GM19463 (cell line): ENCODE measurements around the gene HIVEP2.
A peak's percentile ranks its signal among the peaks of the same experiment; 100 is the strongest.

Source experiments
- ATAC-seq: cut with Tn5 transposase; IDR thresholded peaks from one replicate; pipeline ENCODE4 v1.9.1; 2021; ENCODE audit warnings: mild to moderate bottlenecking, moderate library complexity; ENCODE audit not compliant: unreplicated experiment

The HIVEP2 gene

DNA sequence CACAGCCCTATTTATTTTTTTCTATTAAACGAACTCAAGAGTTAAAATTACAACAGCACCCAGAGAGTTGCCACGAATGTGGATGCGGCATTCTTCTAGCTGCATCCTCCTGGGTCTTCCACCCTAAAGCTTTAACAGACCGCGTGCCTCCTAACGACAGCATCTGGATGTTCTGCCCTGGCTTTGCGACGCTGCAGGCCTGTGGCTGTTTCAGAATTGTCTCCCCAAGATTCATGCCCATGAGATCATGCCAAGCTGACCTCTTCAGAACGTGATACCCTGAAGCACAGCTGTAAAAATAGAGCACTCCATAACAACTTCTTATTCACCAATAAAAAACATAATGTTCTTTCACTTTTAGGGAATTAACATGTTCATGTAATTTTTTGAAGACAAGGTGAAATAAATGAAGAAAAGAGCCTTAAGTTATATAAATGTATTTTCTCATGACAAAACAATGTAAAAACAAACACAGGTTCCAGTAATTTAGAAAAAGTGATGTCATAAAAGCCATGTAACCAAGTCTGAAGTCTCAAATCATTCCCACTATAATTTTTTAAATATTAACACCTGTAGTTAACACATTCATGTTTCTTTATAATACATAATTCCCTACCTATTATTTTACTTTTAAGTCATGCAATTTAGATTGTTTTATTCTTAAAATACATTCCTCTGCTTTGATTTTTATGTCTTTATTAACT is 26.5 kb downstream of the HIVEP2 start:
- ATAC-seq: no peak

DNA sequence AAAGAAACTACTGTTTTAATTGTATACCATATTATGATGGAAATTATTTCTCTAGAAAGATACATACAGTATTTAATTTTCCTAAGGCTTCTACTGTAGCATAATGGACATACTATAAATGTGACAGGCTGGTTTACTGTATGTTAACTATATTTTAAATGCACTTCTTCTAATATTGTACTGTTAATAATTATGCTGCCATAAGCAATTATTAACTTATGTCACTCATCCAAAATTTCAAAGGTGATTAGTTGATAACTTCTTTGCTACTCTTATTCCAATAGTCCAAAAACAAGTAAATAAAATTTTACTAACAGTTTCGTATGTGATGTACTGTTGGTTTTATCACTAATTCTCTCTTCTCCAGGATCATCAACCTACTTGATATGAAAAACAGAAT is 28.1 kb downstream of the HIVEP2 start:
- no peak for ATAC-seq

DNA sequence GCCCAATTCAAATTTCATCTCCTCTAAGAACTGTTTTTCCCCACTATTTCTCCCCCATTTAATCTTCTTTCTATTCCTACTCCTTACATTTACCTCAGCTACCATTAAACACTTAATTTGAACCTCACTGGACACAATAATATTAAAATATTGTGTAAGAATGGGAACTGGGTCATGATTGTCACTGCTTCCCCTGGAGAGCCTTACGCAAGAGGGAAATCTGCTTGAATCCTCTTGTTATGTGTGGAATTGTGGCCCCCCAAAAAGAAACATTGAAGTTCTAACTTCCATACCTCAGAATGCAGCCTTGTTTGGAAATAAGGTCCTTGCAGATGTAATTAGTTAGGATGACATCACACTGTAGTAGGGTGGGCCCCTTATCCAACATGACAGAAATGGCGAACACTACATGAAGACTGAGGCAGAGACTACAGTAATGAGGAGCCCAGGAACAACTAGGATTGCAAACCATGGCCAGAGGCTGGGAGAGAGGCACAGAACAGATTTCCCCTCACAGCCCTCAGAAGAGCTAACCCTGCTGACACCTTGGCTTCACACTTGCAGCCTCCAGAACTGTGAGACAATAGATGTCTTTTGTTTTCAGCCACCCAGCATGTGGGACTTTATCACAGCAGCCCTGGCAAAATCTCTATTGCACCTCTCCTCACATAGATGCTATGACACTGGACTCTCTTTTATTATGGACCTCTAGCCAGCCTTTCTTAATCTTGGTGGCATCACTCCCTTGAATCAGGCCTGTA is 29.9 kb downstream of the HIVEP2 start:
- ATAC-seq: no peak

DNA sequence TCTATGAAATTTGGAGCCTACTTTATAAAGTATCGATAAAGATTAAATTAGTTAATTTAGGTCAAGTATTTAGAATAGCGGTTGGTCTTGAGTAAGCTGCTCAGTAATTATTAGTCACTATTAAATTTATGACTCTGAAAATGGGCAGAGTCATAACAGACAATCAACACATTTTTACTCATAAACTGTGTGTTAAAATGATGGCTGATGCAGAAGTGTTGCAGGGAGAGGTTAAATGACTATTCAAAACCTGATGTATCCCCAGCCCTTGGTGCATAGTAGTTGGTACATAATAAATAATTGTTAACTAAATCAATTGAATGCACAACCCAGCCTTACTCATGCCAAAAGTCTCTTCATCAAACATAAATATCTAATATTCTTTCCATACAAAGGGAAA is 30.6 kb downstream of the HIVEP2 start:
- no peak for ATAC-seq

DNA sequence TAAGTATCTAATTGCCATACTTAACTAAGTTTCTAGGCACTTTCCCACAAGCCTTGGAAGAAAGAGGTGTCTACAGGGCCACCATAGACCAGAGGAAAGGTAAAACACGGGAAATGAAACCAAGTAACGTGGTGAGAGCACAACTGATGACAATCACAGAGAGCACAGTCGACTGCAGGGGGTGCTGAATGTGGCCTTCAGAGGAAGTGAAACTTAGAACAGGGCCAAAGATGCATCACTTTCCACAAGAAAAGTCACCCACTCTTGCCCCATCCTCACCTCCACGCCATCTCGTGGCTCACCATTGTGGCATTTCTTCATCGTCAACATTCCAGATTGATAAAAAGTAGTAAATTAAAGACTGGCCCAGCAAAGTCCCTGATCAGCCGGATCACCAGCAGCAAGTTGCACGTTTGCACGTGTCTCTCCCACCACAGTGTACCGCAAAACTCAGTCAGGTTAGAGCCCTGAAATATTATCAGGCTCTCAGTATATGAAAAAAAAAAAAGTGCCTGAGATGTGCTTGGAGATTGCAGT is 31.4 kb downstream of the HIVEP2 start:
- peak; percentile 88 for ATAC-seq

DNA sequence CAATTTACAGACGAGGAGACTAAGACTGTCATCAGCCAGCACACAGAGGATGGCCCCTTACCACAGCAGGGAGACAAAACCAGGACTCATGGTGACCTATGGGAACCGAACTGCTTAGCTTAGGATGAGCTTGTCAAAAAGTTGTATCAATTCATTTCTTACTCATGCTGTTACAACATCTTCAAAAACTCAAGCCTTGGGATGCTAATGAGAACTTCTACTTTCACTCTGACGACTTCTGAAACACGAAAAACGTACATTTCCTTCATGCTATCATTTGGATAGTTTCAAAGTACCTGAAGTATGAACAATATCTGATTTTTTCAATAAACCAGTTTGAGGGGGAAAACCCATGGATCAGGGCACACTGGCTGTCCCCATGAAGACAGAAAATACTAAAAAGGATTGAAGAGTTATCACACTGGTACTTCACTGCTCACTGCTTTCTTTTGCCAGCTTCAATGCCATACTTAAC is 31.9 kb downstream of the HIVEP2 start:
- ATAC-seq: peak; percentile 67

DNA sequence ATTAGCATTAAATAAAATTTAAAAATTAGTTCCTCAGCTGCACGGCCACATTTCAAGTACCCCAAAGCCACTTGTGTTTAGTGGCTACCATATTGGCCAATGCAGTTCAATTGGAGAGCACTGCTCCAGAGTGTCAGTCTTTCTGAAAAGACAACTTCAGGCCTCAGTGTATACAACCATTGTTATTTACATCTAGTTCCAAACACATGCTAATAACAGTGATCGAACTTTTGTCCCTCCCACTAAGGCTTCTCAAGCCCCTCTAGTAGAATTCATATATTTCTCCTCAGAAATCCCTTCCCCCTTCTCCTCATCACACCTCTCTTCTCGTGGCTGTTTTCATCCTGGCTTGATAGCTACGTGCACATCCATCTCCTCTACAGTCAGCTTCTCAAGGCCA is 32.9 kb downstream of the HIVEP2 start:
- no peak for ATAC-seq

DNA sequence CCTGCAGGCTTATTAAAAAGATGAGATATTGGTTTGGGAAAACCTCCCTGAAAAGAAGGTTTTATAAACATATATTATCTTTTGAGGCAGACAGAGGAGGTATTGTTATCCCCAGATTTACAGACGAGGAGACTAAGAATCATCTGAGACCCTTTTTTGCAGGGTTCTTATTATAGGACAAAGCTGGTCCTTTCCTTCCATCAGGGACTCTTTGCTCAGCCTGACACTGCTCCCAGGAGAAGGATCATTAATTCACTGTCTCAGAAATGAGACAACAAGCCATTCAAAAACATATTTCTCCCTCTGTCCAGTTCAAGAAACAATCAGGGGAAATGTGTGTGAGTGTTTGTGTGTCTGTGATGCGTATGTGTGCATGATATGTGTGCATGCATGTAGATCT is 33.5 kb downstream of the HIVEP2 start:
- no peak for ATAC-seq

DNA sequence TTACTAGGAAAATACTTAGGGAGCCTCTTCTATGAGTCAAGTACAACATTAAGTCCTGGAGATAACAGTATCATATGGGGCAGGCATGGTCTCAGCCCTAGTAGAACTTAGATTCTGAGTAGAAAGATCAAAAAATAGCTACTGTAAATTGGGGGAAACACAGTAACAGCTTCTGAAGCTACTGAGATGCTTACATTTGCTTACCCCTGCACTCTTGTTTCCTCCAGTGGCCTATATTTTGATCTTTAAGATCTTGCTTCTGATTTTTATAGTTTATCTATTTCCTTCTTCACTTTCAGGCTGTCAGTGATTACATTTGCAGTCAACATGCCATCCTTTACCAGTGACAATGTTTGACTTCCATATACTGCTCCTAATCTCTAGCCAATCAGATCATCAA is 35.3 kb downstream of the HIVEP2 start:
- no peak for ATAC-seq

DNA sequence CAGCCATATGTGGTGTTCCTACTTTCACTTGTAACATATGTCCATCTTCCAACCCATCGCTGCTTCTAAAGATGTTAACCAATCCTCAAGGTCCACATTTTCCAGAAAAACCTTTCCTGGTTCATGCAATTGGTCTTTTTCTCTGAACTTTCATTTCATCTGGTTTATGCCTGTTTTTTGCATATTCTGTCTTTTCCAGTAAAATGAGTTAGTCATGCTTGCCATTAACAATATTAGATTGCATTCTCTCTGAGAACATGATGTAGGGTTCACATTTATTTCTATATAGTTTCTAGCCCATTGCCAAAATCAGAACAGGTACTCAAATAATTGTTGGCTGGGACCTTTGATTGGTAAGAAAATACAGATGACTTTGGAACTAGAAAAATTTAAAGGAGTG is 36.7 kb downstream of the HIVEP2 start:
- ATAC-seq: no peak

DNA sequence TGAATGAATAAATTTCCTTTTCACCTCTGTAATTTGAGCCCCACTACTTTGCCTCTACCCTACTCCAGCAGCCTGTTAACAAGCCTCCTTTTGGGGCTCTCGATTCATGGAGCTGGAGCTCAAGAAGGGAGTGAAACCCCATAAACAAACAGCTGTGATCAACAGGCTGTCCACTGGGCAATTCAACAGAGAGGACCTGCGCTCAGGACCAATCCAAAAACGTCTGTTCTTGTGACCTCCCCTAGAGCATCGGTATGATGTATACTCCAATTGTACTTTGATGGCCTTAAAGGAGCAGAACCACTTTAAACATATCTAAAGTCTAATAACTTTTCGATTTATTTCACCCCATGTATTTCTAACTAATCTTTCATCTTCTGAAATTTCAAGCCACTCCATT is 37.4 kb downstream of the HIVEP2 start:
- ATAC-seq: no peak

DNA sequence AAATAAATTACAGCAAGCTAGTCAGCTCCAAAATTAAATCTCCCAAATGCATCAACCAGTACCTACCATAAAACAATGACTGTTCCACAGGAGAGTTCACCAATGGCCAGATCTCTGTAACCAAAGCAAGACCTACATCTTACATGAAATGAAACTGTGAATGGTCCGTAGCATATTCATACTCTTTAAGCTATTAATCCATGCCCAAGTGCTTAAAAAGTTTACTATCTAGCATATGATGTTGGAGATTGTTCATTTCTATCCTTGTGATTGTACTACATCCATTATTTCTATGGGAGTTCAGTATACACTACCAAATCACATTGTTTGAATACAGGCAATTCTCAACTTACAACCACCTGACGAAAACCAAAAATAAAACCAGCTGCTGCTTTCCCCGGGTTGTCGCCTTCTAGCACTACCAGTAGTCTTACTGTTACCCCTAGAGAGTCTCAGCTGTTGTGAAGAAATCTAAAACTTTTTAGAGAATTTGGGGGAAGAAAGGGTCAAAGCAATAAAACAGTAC is 38.0 kb downstream of the HIVEP2 start:
- peak; percentile 51 for ATAC-seq

DNA sequence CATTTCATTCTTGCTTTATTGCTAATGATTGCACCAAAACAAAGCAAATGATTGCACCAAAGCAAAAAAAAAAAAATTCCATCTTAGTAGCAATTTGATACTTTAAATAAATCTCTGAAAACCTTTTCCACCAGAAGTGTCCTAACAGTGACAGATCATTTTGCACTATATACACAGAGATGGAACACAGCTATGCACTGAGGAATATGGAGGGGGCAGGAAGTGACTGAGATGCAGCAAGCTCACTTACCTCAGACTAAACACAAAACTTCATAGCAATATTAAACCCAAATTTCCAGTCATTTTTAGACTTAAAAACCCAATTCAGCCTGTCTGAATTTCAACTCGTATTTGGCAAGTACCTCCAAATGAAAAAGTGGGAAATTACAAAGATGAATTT is 41.2 kb downstream of the HIVEP2 start:
- ATAC-seq: no peak

DNA sequence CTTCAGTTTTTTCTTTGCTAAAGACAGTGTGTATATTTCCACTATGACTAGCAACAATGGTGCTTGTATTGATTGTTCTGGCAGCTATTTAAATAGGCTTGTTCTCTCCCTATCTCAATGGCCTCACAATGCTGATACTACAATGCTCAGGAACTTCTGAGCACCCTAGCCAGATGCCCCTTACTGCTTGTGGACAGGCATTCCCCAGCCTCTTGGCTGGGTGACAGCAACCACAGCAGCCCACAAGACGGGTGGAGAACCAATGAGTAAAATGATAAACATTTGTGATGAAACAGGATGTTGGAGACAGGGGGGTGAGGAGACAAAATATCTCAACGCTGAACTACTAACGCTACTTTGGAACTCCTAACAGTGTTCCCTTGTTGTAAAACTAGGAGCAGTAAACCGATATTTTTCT is 42.3 kb downstream of the HIVEP2 start:
- ATAC-seq: peak; percentile 81

DNA sequence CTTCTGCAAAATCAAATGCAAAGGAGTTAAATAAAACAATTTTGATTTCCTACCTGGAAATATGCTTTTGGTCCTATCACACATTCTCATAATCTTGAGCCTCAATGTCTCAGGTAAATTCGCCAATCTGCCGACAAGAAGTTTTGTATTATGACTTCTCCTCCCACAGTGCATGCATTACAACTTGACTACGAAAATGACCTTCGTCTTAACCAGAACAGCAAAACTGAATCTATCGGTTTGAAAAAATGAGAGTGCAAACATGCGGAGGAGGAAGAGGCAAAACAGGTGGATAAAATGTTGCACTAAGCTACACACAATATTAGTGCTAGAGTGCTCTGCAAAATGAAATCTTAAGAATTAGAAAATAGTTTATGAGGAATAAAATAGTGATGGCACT is 43.4 kb downstream of the HIVEP2 start:
- ATAC-seq: no peak

DNA sequence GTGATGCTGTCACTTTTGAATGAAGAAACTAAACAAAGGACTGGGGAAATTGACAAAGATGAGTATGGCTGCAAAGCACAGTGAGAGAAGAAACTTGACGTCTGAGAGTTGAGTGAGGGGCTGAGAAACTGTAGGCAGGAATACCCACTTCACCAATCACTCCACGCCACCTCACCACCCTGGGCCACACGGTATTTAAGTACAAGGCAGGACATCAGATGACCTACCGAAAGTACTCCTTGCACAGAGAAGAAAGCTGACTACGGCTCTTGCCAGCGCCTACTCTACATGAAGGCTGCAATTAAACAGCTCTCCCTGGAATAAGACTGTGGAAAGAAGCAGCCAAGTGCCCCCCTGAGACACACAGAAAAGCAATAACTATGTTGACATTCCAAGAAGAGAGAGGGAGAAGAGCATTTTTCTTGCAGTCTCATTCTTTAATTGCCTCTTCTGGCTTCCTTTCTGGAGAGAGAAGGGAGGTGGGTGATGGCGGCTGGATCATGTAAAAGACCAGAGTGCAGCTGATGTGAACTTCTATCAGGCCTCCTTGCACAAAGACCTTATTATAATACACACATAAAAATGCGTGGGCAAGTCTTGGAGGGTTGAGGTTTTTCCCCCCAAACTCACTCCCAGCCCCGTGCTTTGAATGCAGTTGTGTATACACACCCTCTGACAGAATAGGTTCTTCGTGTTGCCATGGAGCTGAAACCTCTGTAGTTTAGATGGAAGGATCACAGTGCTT is 44.6 kb downstream of the HIVEP2 start:
- ATAC-seq: no peak

DNA sequence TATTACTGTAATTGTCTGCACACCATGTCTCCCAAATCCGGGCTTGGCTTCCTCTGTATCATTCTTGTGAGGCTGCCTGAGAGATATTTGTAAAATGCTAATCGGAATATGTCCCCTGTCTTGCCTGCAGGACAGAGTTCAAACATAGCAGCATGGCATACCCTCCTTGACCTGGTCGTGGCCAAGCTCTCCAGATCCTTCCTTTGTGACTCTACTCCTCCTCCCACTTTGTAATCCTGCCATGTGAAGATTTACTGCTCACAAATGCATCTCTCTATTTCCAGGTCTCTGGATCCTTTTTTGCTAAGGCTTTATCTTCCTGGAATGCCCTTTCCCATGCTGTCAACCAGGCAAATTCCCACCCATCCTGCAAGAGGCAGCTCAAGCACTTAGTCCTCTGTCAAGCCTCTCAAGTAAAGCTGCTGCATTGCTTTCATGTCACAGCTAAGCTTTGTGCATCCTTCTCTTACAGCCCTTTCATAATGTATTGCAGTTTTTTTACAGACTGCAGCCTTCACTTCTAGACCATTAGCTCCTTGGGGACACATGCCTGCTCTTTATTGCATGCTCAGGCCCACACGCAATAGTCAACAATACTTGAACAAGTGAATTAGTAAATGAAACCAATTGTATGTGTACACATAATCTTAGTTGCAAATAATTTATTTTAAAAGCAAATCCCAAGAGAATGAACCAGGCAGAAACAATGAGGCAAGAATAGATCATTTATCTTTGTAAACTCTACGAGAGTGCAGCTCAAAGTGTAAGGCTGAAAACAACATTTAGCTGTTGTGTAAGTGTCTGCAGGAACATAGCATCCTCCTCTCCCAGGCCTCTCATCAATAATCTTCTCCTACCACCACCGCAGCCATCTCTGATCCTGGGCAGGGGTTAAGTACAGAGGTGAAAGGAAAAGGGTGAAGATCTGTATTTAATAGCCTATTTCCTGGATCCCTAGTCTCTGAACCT is 45.8 kb downstream of the HIVEP2 start:
- no peak for ATAC-seq

DNA sequence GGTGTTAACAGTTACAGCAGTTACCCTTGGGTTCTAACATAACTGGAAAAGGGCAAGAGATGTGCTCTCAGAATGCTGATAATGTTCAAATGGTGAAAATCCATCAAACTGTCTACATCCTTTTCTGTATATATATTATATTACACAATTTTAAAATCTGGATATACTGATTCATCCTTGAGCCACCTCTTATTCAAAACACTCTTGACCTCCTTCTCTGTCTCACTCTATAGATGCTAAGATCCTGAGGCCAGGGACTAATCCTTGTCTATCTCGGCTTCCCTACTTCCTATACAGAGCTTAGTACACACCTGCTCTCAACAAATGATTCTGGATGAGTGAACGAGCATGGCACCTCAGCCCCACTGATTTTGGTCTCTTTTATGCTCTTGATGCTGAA is 47.3 kb downstream of the HIVEP2 start:
- no peak for ATAC-seq

DNA sequence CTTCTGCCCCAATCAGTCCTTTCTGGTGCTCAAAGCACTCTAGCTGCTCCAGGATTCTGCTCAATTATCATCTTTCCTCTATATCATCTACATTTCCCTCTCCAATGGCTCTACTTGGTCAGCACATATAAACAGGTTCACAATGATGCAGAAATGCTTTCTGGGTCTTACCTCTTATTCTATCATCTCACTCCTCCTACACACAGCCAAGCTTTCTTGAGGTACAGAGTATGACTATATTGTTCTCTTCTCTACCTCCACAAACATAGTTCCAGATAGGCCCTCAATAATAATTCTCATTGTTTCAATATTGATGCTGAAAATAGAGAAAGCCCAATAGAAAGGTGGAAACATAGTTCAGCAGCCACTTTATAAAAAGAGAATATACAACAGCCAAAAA is 48.2 kb downstream of the HIVEP2 start:
- no peak for ATAC-seq

DNA sequence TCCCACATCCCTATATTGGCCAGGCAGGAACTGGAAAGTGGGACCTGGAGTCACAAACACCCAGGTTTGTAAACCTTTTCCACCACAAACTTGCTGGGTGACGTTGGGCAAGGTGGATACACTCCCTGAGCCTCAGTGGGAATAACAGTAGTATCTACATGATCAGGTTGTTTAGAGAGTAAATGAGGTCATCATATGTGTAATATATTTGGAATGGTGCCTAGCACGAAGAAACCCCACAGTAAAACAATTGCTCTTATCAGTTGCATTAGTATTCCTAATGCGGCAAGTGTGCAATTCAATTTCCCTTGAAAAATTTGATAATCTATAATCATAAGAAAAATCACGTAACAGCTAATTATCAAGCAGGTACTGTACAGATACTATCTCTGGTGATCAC is 51.9 kb downstream of the HIVEP2 start:
- ATAC-seq: no peak
